ENCODE data around the gene ZNF564. TPM values are rescaled to one million over a fixed set of nuclear protein-coding genes. Genes with fewer than 3 reads are reported as not detected.

ZNF564 gene
- total RNA-seq (2022; extraction: Qiagen RNA extraction; ENCODE audit: low read depth), result 1.6 to 2.4 TPM (median 1.7 TPM) in 5 replicates

DNA sequence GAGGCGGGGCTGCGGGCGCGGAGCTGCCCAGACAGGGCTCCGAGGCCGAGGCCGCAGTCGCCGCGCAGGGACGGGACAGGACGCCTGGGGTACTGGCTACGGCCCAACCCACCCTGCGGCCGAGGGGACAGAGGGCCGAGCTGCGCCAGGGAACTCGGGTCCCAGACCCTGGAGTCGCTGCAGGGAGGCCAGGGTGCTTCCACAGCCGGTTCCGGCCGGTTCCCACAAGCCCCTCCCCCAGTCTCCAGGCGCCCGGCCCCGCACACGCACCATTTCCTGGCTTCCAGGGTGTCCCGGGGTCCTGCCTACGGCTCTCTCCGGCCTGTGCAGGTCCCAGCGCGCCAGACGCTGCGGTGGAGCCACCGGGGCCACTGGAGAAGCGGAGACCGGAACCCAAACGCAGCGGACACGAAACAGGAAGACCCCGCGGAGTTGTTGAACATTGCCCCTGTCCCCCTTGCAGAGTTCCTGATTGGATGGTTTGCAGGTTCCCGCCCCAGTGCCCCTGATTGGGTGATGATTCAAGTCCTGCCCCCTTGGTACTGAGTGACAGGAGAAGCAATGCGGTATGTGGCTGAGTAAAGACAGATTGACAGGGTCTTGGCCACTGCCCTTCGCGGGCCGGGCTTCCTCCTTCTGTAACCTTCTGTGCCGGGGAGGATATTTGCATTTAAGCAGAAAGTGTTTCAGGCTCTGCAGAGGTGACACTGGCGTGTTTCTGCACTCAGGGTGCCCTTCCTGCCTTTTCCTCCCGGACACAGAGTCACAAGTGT, at the start of gene ZNF564:
TSS of gene ZNF564 (minus strand) at position 423 of the 773 bp plus-strand sequence. CDS start at position 273, 150 bp downstream.

GRCh38 chr19:12484371-12485051, 66.8 kb downstream of the ZNF564 start, which contains the start of gene ZNF709:
ZNF709 (minus strand) TSS chr19:12484816; CDS start chr19:12484657, 159 bp downstream.

Other genes with a start within 250 kb of the ZNF564 start
- not detected in 5 replicates for gene ZNF563, start 217.8 kb downstream of the ZNF564 start, total RNA-seq (2022; extraction: Qiagen RNA extraction; ENCODE audit: low read depth)
- not detected in 5 replicates for gene ZNF442, start 185.8 kb downstream of the ZNF564 start, total RNA-seq (2022; extraction: Qiagen RNA extraction; ENCODE audit: low read depth)
- 1.5 to 2.1 TPM (median 1.7 TPM) in 5 replicates for gene ZNF799, start 150.2 kb downstream of the ZNF564 start, total RNA-seq (2022; extraction: Qiagen RNA extraction; ENCODE audit: low read depth)
- 0.78 to 1.5 TPM (median 1.0 TPM) in 5 replicates for gene ZNF443, start 110.5 kb downstream of the ZNF564 start, total RNA-seq (2022; extraction: Qiagen RNA extraction; ENCODE audit: low read depth)
- 0.04 TPM in 1 of 5 replicates, not detected in the others for gene ZNF709, start 66.7 kb downstream of the ZNF564 start, total RNA-seq (2022; extraction: Qiagen RNA extraction; ENCODE audit: low read depth)
- 0.55 to 0.78 TPM (median 0.62 TPM) in 5 replicates for gene ZNF490, start 59.3 kb upstream of the ZNF564 start, total RNA-seq (2022; extraction: Qiagen RNA extraction; ENCODE audit: low read depth)
- gene ZNF791, start 59.4 kb upstream of the ZNF564 start, total RNA-seq (2022; extraction: Qiagen RNA extraction; ENCODE audit: low read depth), result 4.2 to 7.9 TPM (median 5.0 TPM) in 5 replicates
- 16.4 to 20.7 TPM (median 17.5 TPM) in 5 replicates for gene MAN2B1, start 115.3 kb upstream of the ZNF564 start, total RNA-seq (2022; extraction: Qiagen RNA extraction; ENCODE audit: low read depth)
- 7.6 to 13.8 TPM (median 10.8 TPM) in 5 replicates for gene WDR83, start 115.3 kb upstream of the ZNF564 start, total RNA-seq (2022; extraction: Qiagen RNA extraction; ENCODE audit: low read depth)
- 42.7 to 54.1 TPM (median 50.9 TPM) in 5 replicates for gene DHPS, start 130.4 kb upstream of the ZNF564 start, total RNA-seq (2022; extraction: Qiagen RNA extraction; ENCODE audit: low read depth)
- gene GNG14, start 136.5 kb upstream of the ZNF564 start, total RNA-seq (2022; extraction: Qiagen RNA extraction; ENCODE audit: low read depth), result not detected in 5 replicates
- 9.4 to 13.1 TPM (median 11.1 TPM) in 5 replicates for gene FBXW9, start 145.1 kb upstream of the ZNF564 start, total RNA-seq (2022; extraction: Qiagen RNA extraction; ENCODE audit: low read depth)
- gene TNPO2, start 172.4 kb upstream of the ZNF564 start, total RNA-seq (2022; extraction: Qiagen RNA extraction; ENCODE audit: low read depth), result 26.5 to 38.1 TPM (median 34.8 TPM) in 5 replicates
- gene TRIR, start 183.2 kb upstream of the ZNF564 start, total RNA-seq (2022; extraction: Qiagen RNA extraction; ENCODE audit: low read depth), result 154 to 217 TPM (median 198 TPM) in 5 replicates
- 66.0 to 99.1 TPM (median 96.6 TPM) in 5 replicates for gene GET3, start 186.0 kb upstream of the ZNF564 start, total RNA-seq (2022; extraction: Qiagen RNA extraction; ENCODE audit: low read depth)
- gene BEST2, start 200.3 kb upstream of the ZNF564 start, total RNA-seq (2022; extraction: Qiagen RNA extraction; ENCODE audit: low read depth), result 0.05 to 0.10 TPM (median 0.08 TPM) in 3 of 5 replicates, not detected in the others
- gene HOOK2, start 224.1 kb upstream of the ZNF564 start, total RNA-seq (2022; extraction: Qiagen RNA extraction; ENCODE audit: low read depth), result 9.1 to 13.2 TPM (median 10.1 TPM) in 5 replicates
- gene JUNB, start 240.0 kb upstream of the ZNF564 start, total RNA-seq (2022; extraction: Qiagen RNA extraction; ENCODE audit: low read depth), result 80.8 to 152 TPM (median 131 TPM) in 5 replicates

Measured in A549 treated with CpdA at 1 μM for 4 hours (cell line).